Activated T-cell treated with anti-CD3 and anti-CD28 coated beads, Interleukin-2, amount 50 U/mL, for 24 hours (primary cell): ENCODE data around the gene TBC1D21.
"Not testable (repeated sequence)": the region's sequence is repeated elsewhere in the genome, so short reads cannot be mapped to it uniquely, and the experiment has no call there.

Experiments used
- DNase-seq: peaks from one replicate; pipeline ENCODE4 v3.0.0-alpha.2; 2020
- H3K27ac Mint-ChIP-seq: 2 replicates; pipeline ENCODE4 v1.8.0; 2020; ENCODE audit warnings: mild to moderate bottlenecking, mixed read lengths
- H3K27me3 Mint-ChIP-seq: 2 replicates; pipeline ENCODE4 v1.8.0; 2020; ENCODE audit warnings: mixed read lengths
- H3K36me3 Mint-ChIP-seq: 2 replicates; pipeline ENCODE4 v1.8.0; 2020; ENCODE audit warnings: low read depth, mixed read lengths
- H3K4me1 Mint-ChIP-seq: 2 replicates; pipeline ENCODE4 v1.8.0; 2020; ENCODE audit warnings: low read depth, mixed read lengths
- H3K4me3 Mint-ChIP-seq: 2 replicates; pipeline ENCODE4 v1.8.0; 2020; ENCODE audit warnings: mild to moderate bottlenecking, moderate library complexity, mixed read lengths
- H3K9me3 Mint-ChIP-seq: 2 replicates; pipeline ENCODE4 v1.8.0; 2020; ENCODE audit warnings: mixed read lengths

TBC1D21 gene

GRCh38 chr15:73932381-73933191 lies 59.2 kb downstream of the TBC1D21 start:
- no peak for DNase-seq
- no peaks in the 10 kb centered on the region for H3K36me3 Mint-ChIP-seq
- no peaks in the 10 kb centered on the region for H3K9me3 Mint-ChIP-seq
- no peaks in the 10 kb centered on the region for H3K27me3 Mint-ChIP-seq
- H3K4me1 Mint-ChIP-seq = peaks cover 14% of the 10 kb centered on the region
- no peak overlapping the region for H3K27ac Mint-ChIP-seq
- H3K4me3 Mint-ChIP-seq = no peak overlapping the region

GRCh38 chr15:73934281-73934680 lies 60.9 kb downstream of the TBC1D21 start:
- peaks cover 3% of the 10 kb centered on the region for H3K4me1 Mint-ChIP-seq
- no peak overlapping the region for H3K4me3 Mint-ChIP-seq
- no peaks in the 10 kb centered on the region for H3K36me3 Mint-ChIP-seq
- H3K9me3 Mint-ChIP-seq = no peaks in the 10 kb centered on the region
- H3K27ac Mint-ChIP-seq = no peak overlapping the region
- no peak for DNase-seq
- H3K27me3 Mint-ChIP-seq = no peaks in the 10 kb centered on the region

- H3K27ac Mint-ChIP-seq = no peak overlapping the region
- H3K4me1 Mint-ChIP-seq = peaks cover 3% of the 10 kb centered on the region
- no peaks in the 10 kb centered on the region for H3K9me3 Mint-ChIP-seq
- no peaks in the 10 kb centered on the region for H3K36me3 Mint-ChIP-seq
- no peak for DNase-seq
- no peak overlapping the region for H3K4me3 Mint-ChIP-seq
- H3K27me3 Mint-ChIP-seq = no peaks in the 10 kb centered on the region
These were observed 62.2 kb downstream of the TBC1D21 start for GRCh38 chr15:73935547-73935946.

- H3K4me3 Mint-ChIP-seq = no peak overlapping the region
- H3K36me3 Mint-ChIP-seq = no peaks in the 10 kb centered on the region
- H3K9me3 Mint-ChIP-seq = no peaks in the 10 kb centered on the region
- DNase-seq = no peak
- H3K27ac Mint-ChIP-seq = no peak overlapping the region
- H3K4me1 Mint-ChIP-seq = peaks cover 5% of the 10 kb centered on the region
- no peaks in the 10 kb centered on the region for H3K27me3 Mint-ChIP-seq
These were observed 62.8 kb downstream of the TBC1D21 start for GRCh38 chr15:73936181-73936580.

GRCh38 chr15:73936588-73937290 lies 63.4 kb downstream of the TBC1D21 start:
- Mint-ChIP-seq H3K27me3 (no peaks in the 10 kb centered on the region), H3K4me1 (peaks cover 9% of the 10 kb centered on the region), H3K36me3 (no peaks in the 10 kb centered on the region), H3K9me3 (no peaks in the 10 kb centered on the region), H3K4me3 (no peak overlapping the region), H3K27ac (no peak overlapping the region)
- no peak for DNase-seq

- H3K27me3 Mint-ChIP-seq = no peaks in the 10 kb centered on the region
These were observed 63.9 kb downstream of the TBC1D21 start for GRCh38 chr15:73937296-73937695.

GRCh38 chr15:73937726-73938125 lies 64.4 kb downstream of the TBC1D21 start:
- DNase-seq = no peak
- no peak overlapping the region for H3K4me3 Mint-ChIP-seq
- no peaks in the 10 kb centered on the region for H3K27me3 Mint-ChIP-seq
- no peaks in the 10 kb centered on the region for H3K9me3 Mint-ChIP-seq
- peaks cover 19% of the 10 kb centered on the region for H3K4me1 Mint-ChIP-seq
- no peaks in the 10 kb centered on the region for H3K36me3 Mint-ChIP-seq
- no peak overlapping the region for H3K27ac Mint-ChIP-seq

More at GRCh38 chr15:73937296-73937695, 63.9 kb downstream of the TBC1D21 start:
- no peak overlapping the region for H3K4me3 Mint-ChIP-seq
- H3K36me3 Mint-ChIP-seq = no peaks in the 10 kb centered on the region
- H3K27ac Mint-ChIP-seq = no peak overlapping the region
- peaks cover 15% of the 10 kb centered on the region for H3K4me1 Mint-ChIP-seq
- H3K9me3 Mint-ChIP-seq = no peaks in the 10 kb centered on the region
- no peak for DNase-seq

GRCh38 chr15:73938516-73938915 lies 65.2 kb downstream of the TBC1D21 start:
- not testable (repeated sequence) for H3K4me3 Mint-ChIP-seq, H3K27ac Mint-ChIP-seq, H3K9me3 Mint-ChIP-seq, DNase-seq, H3K36me3 Mint-ChIP-seq, H3K27me3 Mint-ChIP-seq
- peaks cover 20% of the 10 kb centered on the region for H3K4me1 Mint-ChIP-seq
